ENCODE results near the gene OR10V1.

Gene OR10V1
- 0 reads per million in 2 donors for total RNA-seq

DNA sequence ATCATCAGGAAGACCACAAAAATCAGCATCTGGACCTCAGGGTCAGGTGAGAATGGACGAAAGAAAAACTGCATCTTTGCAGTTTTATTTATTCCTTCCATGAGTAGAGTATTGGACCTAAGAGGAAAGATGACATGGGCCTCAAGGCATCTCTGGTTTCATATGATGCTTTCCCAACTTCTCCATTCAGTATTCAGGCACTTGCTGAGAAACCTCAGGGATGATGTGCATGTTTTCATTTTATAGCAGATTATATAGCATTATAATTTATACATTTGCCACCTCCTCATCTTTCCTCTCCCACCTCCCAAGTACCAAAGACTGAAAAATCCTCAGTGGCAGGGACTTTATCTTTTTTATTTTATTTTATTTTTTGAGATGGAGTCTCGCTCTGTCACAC lies at the start of gene OR10V1:
TSS of gene OR10V1 (minus strand) at position 101 of the 400 bp plus-strand sequence. CDS start at position 101, 0 bp downstream.
- no peak for DNase-seq

DNA sequence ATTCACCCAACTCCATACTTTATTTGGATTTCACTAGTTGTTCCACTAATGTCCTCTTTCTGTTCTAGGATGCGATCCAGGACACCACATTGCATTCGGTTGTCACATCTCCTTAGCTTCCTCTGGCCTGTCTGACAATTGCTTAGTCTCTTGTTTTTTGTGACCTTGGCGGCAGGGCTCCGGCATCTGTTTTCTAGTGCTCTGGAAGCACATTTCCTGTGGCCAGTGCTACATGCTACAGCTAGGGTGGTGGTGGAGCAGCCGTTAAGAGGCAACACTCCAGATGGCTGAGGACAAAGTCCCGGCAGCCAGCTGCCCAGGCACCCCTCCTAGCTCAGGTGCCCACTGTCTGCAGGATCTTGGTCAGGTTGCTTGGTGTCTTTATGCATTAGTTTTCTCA lies 48.3 kb upstream of the OR10V1 start:
- no peak for DNase-seq

DNA sequence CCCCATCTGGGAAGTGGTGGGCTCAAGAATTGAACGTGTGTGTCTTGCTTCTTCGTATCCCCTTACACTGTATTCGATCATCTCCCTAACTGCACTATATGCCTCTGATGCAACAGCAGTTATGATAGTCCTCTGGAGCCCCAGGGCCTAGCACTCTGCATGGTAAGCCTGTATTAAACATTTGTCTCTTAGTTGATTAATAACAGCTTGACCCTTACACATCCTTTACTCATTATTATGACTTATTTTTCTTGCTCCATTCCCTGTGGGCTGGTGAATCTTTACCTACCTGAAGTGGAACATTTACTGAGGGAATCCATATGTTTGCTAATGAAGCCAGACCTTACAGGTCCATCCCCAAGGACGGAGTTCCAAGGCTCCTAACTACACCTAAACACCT lies 47.1 kb upstream of the OR10V1 start:
- DNase-seq: no peak

- no peak for DNase-seq
Observed at GRCh38 chr11:59759900-59760299, 46.3 kb upstream of the OR10V1 start.

DNA sequence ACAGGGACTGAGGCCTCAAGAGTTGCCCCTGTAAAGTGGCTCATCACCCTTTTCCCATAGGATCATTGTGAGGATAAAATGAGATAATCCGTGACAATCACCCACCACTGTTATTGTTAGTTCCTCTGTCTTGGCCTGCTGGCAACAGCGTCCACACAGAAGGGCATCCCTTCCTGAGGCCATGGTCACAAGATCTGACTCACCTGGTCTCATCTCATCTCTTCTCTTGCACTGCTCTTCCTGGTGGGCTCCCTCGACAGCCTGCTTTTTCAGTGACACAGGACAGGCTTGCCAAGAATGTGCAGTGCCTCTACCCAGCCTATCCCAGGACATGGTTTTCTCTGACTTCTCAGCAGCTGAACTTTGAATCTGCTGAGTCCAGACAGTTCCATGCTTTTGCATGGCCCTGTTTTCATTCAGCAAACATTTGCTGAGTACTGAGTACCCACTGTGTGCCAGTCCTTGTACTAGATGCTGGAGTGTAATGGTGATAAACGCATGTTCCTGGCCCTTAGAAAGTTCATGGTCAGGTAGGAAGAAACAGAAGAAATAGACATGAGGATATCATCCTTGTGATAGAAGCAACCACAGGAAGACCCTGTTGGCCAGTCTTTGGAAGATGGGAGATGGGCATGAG lies 44.9 kb upstream of the OR10V1 start:
- DNase-seq: no peak

GRCh38 chr11:59756845-59757244 lies 43.2 kb upstream of the OR10V1 start:
- no peak for DNase-seq

DNA sequence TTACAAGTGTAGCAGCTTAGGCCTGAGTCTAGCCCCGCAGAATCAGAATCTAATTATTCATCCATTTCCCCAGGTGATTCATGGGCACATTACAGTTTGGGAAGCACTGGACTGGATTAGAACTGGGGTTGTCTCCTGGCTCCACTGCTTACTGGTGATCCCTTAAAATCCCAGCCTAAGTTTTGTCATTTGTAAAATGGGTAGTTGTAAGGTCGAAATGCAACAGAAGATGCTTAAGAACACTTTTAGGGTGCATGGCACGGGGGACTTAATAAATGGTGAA lies 42.9 kb upstream of the OR10V1 start:
- DNase-seq: no peak

DNA sequence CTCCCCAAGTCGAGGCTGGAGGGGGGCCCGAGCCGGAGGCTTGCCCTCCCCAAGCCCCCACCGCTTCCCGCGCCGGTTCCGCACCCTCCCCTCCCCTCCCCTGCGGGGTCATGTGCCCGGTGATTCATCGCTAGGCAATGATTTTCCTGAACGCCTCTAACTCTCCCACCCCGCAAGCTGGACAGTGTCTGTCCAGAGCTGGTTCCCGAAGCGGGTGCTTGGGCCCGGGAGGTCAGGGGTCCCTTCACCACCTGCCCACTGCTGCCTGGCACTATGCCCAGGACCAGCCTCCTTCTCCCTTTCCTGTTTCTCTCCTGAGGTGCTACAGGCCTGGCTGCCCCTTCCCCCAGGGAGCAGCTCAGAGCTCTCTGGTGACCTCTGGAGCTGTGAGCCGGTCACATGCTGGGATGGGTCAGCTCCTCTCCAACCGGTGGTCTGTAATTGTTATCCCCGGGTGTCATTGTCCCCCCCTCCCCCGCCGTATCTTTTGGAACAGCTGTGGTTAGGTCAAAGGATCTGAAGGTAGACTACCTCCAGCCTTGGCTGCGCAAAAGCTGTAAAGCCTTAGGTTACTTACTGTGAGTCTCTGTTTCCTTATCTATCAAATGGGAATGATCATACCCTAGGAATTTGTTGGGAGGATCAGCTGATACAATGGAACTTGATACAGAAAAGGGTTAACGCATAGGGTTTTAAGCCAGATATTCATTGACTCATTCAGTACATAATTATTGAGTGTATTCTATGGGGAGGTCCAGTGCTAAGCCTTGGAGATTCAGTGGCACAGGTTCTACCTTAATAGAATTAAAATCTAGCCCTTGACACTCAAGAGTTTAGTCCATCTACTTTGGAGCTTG lies 42.3 kb upstream of the OR10V1 start:
- DNase-seq: peak; percentile 57

DNA sequence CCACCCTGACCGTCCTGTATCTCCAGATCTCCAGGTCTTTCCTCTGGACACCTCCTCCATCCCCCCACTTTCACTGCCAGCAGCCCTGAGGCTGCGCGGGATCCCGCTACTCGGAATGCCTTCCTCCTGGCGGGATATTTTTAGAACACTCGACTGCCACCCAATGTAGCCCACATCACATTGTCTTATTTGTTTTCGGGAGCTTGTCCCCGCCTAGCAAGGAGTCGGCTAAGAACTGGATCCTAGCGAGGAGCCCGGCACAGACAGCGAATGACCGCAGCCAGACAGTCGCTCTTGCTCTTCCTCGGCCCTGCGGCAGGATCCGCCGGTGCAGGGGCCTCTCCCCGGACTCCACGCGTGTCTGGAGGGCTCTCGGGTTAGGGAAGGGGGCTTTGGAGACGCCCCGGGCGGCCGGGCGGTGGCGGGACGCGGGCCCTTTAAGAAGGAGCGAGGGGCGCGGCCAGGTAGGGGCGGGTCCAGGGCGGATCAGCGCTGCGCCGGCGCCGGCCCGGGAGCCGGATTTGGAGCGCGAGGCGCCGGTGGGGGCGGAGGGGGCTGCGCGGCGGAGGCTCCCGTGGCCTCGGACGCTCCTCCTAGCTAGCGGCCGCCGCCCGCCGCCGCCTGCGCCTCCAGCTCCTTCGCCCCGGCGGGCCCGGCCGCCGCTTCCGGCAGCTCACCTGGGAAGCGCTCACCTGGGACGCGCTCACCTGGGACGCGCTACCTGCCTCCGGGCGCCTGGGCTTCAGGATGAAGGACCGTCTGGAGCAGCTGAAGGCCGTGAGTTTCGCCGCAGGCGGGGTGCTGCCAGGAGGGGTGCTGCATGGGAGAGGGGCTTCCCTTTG lies 41.4 kb upstream of the OR10V1 start, which contains the start of gene STX3:
TSS of gene STX3 (plus strand) at position 518 of the 842 bp plus-strand sequence. CDS start at position 748, 230 bp downstream.
- DNase-seq: peak; percentile 63

- DNase-seq: peak; percentile 17
Observed at GRCh38 chr11:59754494-59754858, 40.8 kb upstream of the OR10V1 start.

DNA sequence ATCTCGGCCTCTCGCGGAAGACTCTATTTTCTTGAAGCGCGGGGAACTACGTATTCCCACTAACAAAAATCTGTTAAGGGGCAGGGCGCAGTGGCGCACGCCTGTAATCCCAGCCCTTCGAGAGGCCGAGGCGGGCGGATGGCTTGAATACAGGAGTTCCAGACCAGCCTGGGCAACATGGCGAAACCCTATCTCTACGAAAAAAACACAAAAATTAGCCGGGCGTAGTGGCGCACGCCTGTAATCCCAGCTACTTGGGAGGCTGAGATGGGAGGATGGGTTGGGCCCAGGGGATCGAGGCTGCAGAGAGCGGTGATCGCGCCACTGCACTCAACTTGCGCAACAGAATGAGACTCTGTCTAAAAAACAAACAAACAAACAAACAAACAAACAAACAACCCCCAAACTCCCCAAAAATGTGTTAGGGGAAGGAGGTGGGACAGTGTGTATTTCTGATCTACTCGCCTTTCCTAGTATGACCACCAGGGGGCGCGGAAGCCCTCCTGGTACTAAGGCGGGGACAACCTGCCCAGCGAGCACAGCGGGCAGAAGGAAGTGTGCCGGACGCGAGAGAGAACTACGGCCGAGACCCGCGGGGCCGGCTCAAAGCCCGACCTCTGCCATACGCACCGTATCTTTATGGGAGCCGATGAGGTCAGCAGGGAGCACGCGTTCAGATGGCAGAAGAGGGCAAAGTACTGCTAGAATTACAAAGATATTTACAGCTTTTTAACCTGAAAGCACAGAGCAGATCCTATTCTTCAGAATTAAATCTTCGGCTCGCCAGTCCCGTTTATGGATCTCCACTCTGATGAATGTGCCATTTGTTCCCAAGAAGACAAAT lies 40.2 kb upstream of the OR10V1 start:
- peak; percentile 85 for DNase-seq

GRCh38 chr11:59746111-59746510 lies 32.5 kb upstream of the OR10V1 start:
- no peak for DNase-seq

GRCh38 chr11:59730896-59731565 lies 17.4 kb upstream of the OR10V1 start:
- no peak for DNase-seq

DNA sequence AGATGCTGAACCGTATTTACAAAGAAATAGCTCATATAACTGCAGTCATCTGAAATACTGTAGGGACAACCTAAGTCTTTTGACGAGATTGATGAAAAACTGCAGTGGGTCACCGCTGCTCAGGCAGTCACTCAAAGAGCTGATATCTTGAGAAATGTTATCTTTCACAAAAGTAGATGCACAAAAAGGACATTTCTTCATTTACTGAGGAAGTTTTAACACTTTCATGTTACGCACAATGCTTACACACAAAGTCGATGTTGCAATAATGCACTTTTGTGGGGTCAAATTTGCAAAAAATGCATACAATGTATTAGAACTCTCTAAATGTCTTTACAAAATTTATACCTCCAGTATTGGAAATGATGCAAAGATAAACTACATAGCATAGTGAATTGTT lies 16.2 kb upstream of the OR10V1 start:
- DNase-seq: no peak

- no peak for DNase-seq
Observed at GRCh38 chr11:59728913-59729312, 15.3 kb upstream of the OR10V1 start.

DNA sequence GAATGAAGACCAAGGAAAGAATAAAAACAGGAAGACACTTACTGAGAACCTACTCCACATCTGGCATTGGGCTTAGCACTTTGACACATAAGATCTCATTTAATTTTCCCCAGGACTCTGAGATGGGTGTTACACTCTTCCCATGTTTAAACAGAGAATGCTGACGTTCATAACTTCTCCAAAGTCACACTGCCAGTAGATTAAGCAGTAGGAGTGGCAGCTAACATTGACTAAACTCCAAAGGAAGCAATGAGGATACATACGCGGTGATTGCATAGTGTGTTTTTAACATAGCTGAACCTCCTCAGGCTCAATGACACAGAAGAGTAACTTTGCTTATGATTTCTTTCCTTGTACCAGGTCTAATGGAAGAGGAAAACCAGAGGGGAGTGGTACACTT lies 14.5 kb upstream of the OR10V1 start:
- no peak for DNase-seq

DNA sequence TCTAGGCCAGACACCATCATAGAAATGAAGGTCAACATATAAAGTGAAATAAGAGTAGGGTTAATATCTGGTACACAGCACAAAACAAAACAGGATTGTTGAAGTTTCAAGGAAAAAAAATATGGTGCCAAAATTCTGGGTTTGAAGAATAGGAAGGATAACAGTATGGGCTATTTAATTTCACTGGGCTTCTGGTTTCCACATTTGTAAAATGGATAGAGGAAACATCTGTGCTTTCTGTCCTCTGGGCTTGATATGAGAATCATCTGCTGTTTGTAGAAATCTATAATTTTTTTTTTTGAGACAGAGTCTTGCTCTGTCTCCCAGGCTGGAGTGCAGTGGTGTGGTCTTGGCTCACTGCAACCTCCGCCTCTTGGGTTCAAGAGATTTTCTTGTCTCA lies 13.8 kb upstream of the OR10V1 start:
- no peak for DNase-seq

- no peak for DNase-seq
Observed at GRCh38 chr11:59724066-59724465, 10.4 kb upstream of the OR10V1 start.

DNA sequence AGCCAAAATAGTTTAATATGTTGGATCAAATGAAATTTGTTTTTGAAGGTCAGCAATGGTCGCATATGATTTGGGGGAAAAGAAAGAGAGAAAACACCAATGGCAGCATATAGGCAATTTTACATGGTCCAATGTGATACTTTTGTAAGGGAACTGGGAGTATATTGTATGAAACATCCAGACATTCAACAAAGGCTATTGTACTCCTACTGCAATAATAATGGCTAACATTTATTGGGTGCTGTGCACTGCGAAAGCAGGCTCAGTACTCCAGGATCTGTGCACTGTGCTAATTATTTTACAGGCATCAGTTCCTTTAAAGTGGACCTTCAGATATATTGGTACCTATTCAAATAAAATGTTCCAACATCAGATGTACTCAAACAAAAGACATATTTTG lies 5.9 kb upstream of the OR10V1 start:
- no peak for DNase-seq

GRCh38 chr11:59716051-59716450 lies 2.4 kb upstream of the OR10V1 start:
- DNase-seq: no peak

GRCh38 chr11:59710136-59710847 lies 3.4 kb downstream of the OR10V1 start:
- DNase-seq: no peak

Measured in T-helper 9 cell (primary cell).